K562 (cell line): Measurements from ENCODE around the gene ACYP2. TPM values are rescaled to one million over a fixed set of nuclear protein-coding genes. Genes with fewer than 3 reads are reported as not detected.
"Not testable (repeated sequence)": the region's sequence is repeated elsewhere in the genome, so short reads cannot be mapped to it uniquely, and the experiment has no call there.

ENCODE experiments used
- ATAC-seq: fragments of 200-7000 bp; cut with Tn5 transposase; 3 replicates; pipeline ENCODE4 v1.9.1; 2020; ENCODE audit warnings: moderate library complexity
- BruUV-seq: library from RNA; stranded (reverse); fragments of 400-500 nt; replicated peaks from 2 replicates; lab custom pipeline; 2021; lab: Mats Ljungman, UMichigan
- CTCF ChIA-PET: fragments of 300-600 bp; formaldehyde crosslinking; extraction: SDS; loops from one replicate; lab custom pipeline; 2021; ENCODE audit warnings: low intra/inter-chr PET ratio; lab: Yijun Ruan, JAX
- POLR2A ChIA-PET: fragments of 300-600, 350-650 bp; sonication (Branson Sonifier 250); formaldehyde crosslinking; extraction: SDS; loops from one replicate; lab custom pipeline; 2021; ENCODE audit warnings: antibody characterized with exemption, inconsistent platforms; lab: Yijun Ruan, JAX
- DNase-seq, 4 experiments: peaks; one replicate each; pipeline versions ENCODE4 v3.0.0 to v3.0.0-alpha.2; 2011 to 2018; ENCODE audit warnings: low spot score in 3 of 4, mixed read lengths in 3 of 4; ENCODE audit errors: extremely low read depth in 1 of 4
- FAIRE-seq: peaks from 2 replicates; lab custom pipeline; 2011; peaks lifted over from hg19 to GRCh38; lab: Jason Lieb, UNC
- H2AFZ ChIP-seq: 2 replicates; pipeline ENCODE4 v1.6.0; 2011; ENCODE audit warnings: low read depth, low read length, control low read depth, inconsistent platforms
- H3K27ac ChIP-seq: fragments of 200-600 bp; 3 replicates; pipeline ENCODE4 v1.8.0; 2011; ENCODE audit warnings: low read depth, mild to moderate bottlenecking, control low read depth, inconsistent platforms, low read length, moderate library complexity, mixed read lengths; ENCODE audit errors: extremely low read depth
- H3K27me3 ChIP-seq, 2 experiments: fragments of 300-600 bp in 1 of 2; 2 replicates in 1 of 2; 3 replicates in 1 of 2; pipeline versions ENCODE4 v1.6.0 to v1.8.0; 2011; ENCODE audit warnings: inconsistent platforms in 2 of 2, low read length in 2 of 2, mild to moderate bottlenecking in 1 of 2, mixed read lengths in 1 of 2, moderate library complexity in 1 of 2; ENCODE audit not compliant: control insufficient read depth in 2 of 2, insufficient read depth in 2 of 2
- H3K36me3 ChIP-seq: fragments of 300-600 bp; 3 replicates; pipeline ENCODE4 v1.8.0; 2011; ENCODE audit warnings: mild to moderate bottlenecking, low read length, inconsistent platforms; ENCODE audit not compliant: control insufficient read depth, insufficient read depth
- H3K4me1 ChIP-seq, 2 experiments: fragments of 200-600 bp in 1 of 2; replicated peaks in 1 of 2; 2 replicates in 1 of 2; 3 replicates in 1 of 2; pipeline versions ENCODE4 v1.5.1 to v1.8.0; 2011; ENCODE audit warnings: inconsistent platforms in 2 of 2, low read length in 2 of 2, mild to moderate bottlenecking in 1 of 2, mixed read lengths in 1 of 2, moderate library complexity in 1 of 2; ENCODE audit not compliant: control insufficient read depth in 2 of 2, insufficient read depth in 2 of 2
- H3K4me2 ChIP-seq: 2 replicates; pipeline ENCODE4 v1.6.1; 2011; ENCODE audit warnings: low read length, control low read depth, inconsistent platforms, mixed read lengths; ENCODE audit not compliant: insufficient read depth
- H3K4me3 ChIP-seq: fragments of 200-600 bp; sonication (generic), shearing (Covaris generic); 2 replicates; pipeline ENCODE4 v1.5.1; 2016; ENCODE audit warnings: control low read depth, inconsistent platforms
- H3K79me2 ChIP-seq: fragments of 200-600 bp; 3 replicates; pipeline ENCODE4 v1.8.0; 2011; ENCODE audit warnings: low read length, inconsistent platforms; ENCODE audit not compliant: control insufficient read depth, insufficient read depth
- H3K9ac ChIP-seq, 2 experiments: 2 replicates each; pipeline versions ENCODE4 v1.6.0 to v1.6.1; 2011; ENCODE audit warnings: low read depth in 2 of 2, low read length in 2 of 2, control low read depth in 1 of 2, inconsistent platforms in 1 of 2, mild to moderate bottlenecking in 1 of 2, mixed read lengths in 1 of 2; ENCODE audit not compliant: insufficient read depth in 1 of 2
- H3K9me1 ChIP-seq: one replicate; pipeline ENCODE4 v1.6.0; 2011; ENCODE audit warnings: inconsistent platforms, mild to moderate bottlenecking, low read length, moderate library complexity; ENCODE audit not compliant: control insufficient read depth, insufficient read depth
- H3K9me3 ChIP-seq: replicated peaks from 2 replicates; pipeline ENCODE4 v1.5.1; 2011; ENCODE audit warnings: low read depth, low read length, inconsistent platforms; ENCODE audit not compliant: control insufficient read depth, insufficient read depth
- H4K20me1 ChIP-seq: replicated peaks from 2 replicates; pipeline ENCODE4 v1.6.1; 2011; ENCODE audit warnings: low read length, inconsistent platforms, mixed read lengths; ENCODE audit not compliant: control insufficient read depth, insufficient read depth
- FOSL1 ChIP-seq: fragments of 200-800 bp; sonication (Bioruptor generic); conservative IDR thresholded peaks from 2 replicates; pipeline ENCODE4 v1.6.1; 2016; ENCODE audit warnings: missing genetic modification characterization, missing compliant biosample characterization
- MAFG ChIP-seq: fragments of 450-650 bp; conservative IDR thresholded peaks from 2 replicates; pipeline ENCODE4 v1.6.1; 2016; ENCODE audit warnings: missing genetic modification characterization, missing compliant biosample characterization
- MCM3 ChIP-seq: fragments of 450-650 bp; IDR thresholded peaks from 2 replicates; pipeline ENCODE4 v1.6.1; 2016
- ZNF121 ChIP-seq: sonication (generic); formaldehyde crosslinking; conservative IDR thresholded peaks from 2 replicates; pipeline ENCODE4 v1.8.0; 2022; ENCODE audit warnings: missing genetic modification reagents
- ZNF512 ChIP-seq: IDR thresholded peaks from 2 replicates; pipeline ENCODE4 v1.6.1; 2016; ENCODE audit warnings: missing genetic modification characterization, missing compliant biosample characterization
- ZNF639 ChIP-seq, 2 experiments: fragments of 200-800 bp in 1 of 2; sonication (Bioruptor generic) in 1 of 2; sonication (generic) in 1 of 2; formaldehyde crosslinking in 1 of 2; IDR thresholded peaks in 1 of 2; conservative IDR thresholded peaks in 1 of 2; 2 replicates each; pipeline versions ENCODE4 v1.5.0 to v1.6.1; 2016 to 2020; ENCODE audit warnings: missing compliant biosample characterization in 1 of 2, missing genetic modification characterization in 1 of 2, missing genetic modification reagents in 1 of 2
- WGBS: fragments of 100-300 bp; shearing (Covaris generic); methylation state at CpG from one replicate; pipeline ENCODE4 v1.1.6; 2016; ENCODE audit warnings: low coverage, mixed read lengths; ENCODE audit not compliant: insufficient coverage; ENCODE audit errors: missing lambda C conversion rate; 5-methylcytosine and 5-hydroxymethylcytosine counted together
- in situ Hi-C: fragments of 300-500 bp; cut with MboI; formaldehyde crosslinking; loops from 4 replicates; pipeline ENCODE4 v1.15.0; 2018; ENCODE audit warnings: inconsistent platforms, mixed read lengths
- intact Hi-C: fragments of 100-400 bp; cut with micrococcal nuclease; formaldehyde crosslinking; loops from 2 replicates; pipeline ENCODE4 v1.14.2; 2022
- polyA plus RNA-seq, 8 experiments: library from polyadenylated mRNA; depleted of rRNA in 4 of 8; stranded (reverse) in 5 of 8; unstranded in 3 of 8; fragments of >200 nt; fragmentation: Nextera tagmentation in 2 of 8; fragmentation: Illumina TruSeq in 1 of 8; extraction: Ambion mirVana in 2 of 8; extraction: Trizol in 1 of 8; gene quantifications; 2 replicates each; pipeline versions ENCODE4 v1.2.1 to v1.2.3, GENCODE V29; 2011 to 2014; ENCODE audit warnings: inconsistent platforms in 1 of 8, missing spikeins in 1 of 8
- total RNA-seq, 7 experiments: library from RNA; depleted of rRNA in 6 of 7; stranded (reverse); fragments of >200 nt in 6 of 7; fragmentation: Illumina TruSeq in 2 of 7; extraction: Trizol in 2 of 7; gene quantifications; 2 replicates each; pipeline versions ENCODE4 v1.2.1 to v1.2.3, GENCODE V29; 2011 to 2021; ENCODE audit warnings: low replicate concordance in 1 of 7

Gene ACYP2
- total and polyA plus RNA-seq, 9 of the 15 experiments (the other 6 are each of a cell fraction or from before 2014, with no cell fraction given): 1.0 to 4.1 (median 2.0) TPM

GRCh38 chr2:54072483-54072882 lies 42.9 kb upstream of the ACYP2 start:
- H3K27me3 ChIP-seq, H2AFZ ChIP-seq, H3K27ac ChIP-seq, ATAC-seq, DNase-seq, intact Hi-C loops, H3K36me3 ChIP-seq, H3K9me1 ChIP-seq, CTCF ChIA-PET, H3K79me2 ChIP-seq, H4K20me1 ChIP-seq, H3K9me3 ChIP-seq, H3K9ac ChIP-seq, H3K4me2 ChIP-seq, FAIRE-seq, in situ Hi-C loops, H3K4me3 ChIP-seq, BruUV-seq: not testable (repeated sequence)
- WGBS: 59% methylated on average over 2 of the region's 2 CpGs
- POLR2A ChIA-PET: interaction anchor here (0.9 kb wide), 1 partner anchor 8 kb away, joined by 3 read pairs; no protein-coding TSS in a partner anchor
- peak; percentile 88 for TF ChIP-seq ZNF512 (tag)
- H3K4me1 ChIP-seq: peaks cover 0 to 26% of the 10 kb centered on the region in 2 experiments; a peak in 4 of 5 replicates

GRCh38 chr2:54073796-54074195 lies 41.6 kb upstream of the ACYP2 start:
- Histone ChIP-seq H3K9me1 (no peaks in the 10 kb centered on the region), H3K79me2 (no peaks in the 10 kb centered on the region), H4K20me1 (no peaks in the 10 kb centered on the region), H3K27me3 (no peaks in the 10 kb centered on the region), H3K4me1 (peaks cover 0 to 23% of the 10 kb centered on the region in 2 experiments; a peak in 3 of 5 replicates), H3K4me3 (no peak overlapping the region), H3K27ac (no peak overlapping the region), H3K4me2 (no peak overlapping the region), H3K9me3 (peaks cover 13% of the 10 kb centered on the region), H2AFZ (0 out of 2 replicates have a peak overlapping the region, but pooled peaks have one; percentile 10), H3K9ac (no peak overlapping the region), H3K36me3 (no peaks in the 10 kb centered on the region)
- in situ Hi-C loops (no loop called here), intact Hi-C loops (no loop called here)
- POLR2A ChIA-PET: no interaction called here
- BruUV-seq: no TSS peak
- WGBS: 33% methylated on average over 1 of the region's 1 CpG
- CTCF ChIA-PET: no interaction called here
- DNase-seq (peak in 1 of 4 experiments; percentile 36), ATAC-seq (no peak), FAIRE-seq (no peak)
- TF ChIP-seq MCM3: no peak
- peak; percentile 40; the same call in 1 of the 2 replicates for TF ChIP-seq ZNF121 (CRISPR knock-in tag)
- TF ChIP-seq MAFG: peak; percentile 71
- peak; percentile 30; the same call in 1 of the 2 replicates for TF ChIP-seq FOSL1
- TF ChIP-seq ZNF639 (CRISPR knock-in tag; conservative IDR thresholded peaks at IDR 0.05 in 1 of 2, IDR thresholded peaks at IDR 0.05 in 1 of 2): no peak
